Hepatocyte (in vitro differentiated cells): Measurements from ENCODE around the gene RAB38.

Experiments used
- CTCF ChIP-seq: fragments of 200-600 bp; sonication (generic); IDR thresholded peaks from 2 replicates; pipeline ENCODE4 v1.5.1; 2016; ENCODE audit warnings: antibody characterized with exemption, mild to moderate bottlenecking; ENCODE audit not compliant: poor library complexity
- EZH2 ChIP-seq: fragments of 200-600 bp; sonication (generic); IDR thresholded peaks from 2 replicates; pipeline ENCODE4 v1.6.1; 2016; ENCODE audit warnings: antibody characterized with exemption, mild to moderate bottlenecking, borderline replicate concordance

- TF ChIP-seq EZH2 (no peak), CTCF (no peak)
Measured at GRCh38 chr11:88208745-88209144, 33.5 kb upstream of the RAB38 start.
